Measurements from ENCODE around the gene FCER1G.

- no peak for TF ChIP-seq TAF1 (IDR thresholded peaks at IDR 0.05; ENCODE audit: low read depth)
- TF ChIP-seq, protein P1, sequence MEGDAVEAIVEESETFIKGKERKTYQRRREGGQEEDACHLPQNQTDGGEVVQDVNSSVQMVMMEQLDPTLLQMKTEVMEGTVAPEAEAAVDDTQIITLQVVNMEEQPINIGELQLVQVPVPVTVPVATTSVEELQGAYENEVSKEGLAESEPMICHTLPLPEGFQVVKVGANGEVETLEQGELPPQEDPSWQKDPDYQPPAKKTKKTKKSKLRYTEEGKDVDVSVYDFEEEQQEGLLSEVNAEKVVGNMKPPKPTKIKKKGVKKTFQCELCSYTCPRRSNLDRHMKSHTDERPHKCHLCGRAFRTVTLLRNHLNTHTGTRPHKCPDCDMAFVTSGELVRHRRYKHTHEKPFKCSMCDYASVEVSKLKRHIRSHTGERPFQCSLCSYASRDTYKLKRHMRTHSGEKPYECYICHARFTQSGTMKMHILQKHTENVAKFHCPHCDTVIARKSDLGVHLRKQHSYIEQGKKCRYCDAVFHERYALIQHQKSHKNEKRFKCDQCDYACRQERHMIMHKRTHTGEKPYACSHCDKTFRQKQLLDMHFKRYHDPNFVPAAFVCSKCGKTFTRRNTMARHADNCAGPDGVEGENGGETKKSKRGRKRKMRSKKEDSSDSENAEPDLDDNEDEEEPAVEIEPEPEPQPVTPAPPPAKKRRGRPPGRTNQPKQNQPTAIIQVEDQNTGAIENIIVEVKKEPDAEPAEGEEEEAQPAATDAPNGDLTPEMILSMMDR (IDR thresholded peaks at IDR 0.05; ENCODE audit: poor library complexity, severe bottlenecking), result no peak
- TF ChIP-seq RAD21 (conservative IDR thresholded peaks at IDR 0.05), result no peak
- no peak for TF ChIP-seq MXI1 (conservative IDR thresholded peaks at IDR 0.05; ENCODE audit: poor library complexity, severe bottlenecking)
- no peak for TF ChIP-seq POLR2AphosphoS5 (IDR thresholded peaks at IDR 0.05)
- TF ChIP-seq EZH2 (IDR thresholded peaks at IDR 0.05; ENCODE audit: borderline replicate concordance, insufficient read depth, low read length, poor library complexity, severe bottlenecking), result no peak
These were observed 13.9 kb upstream of the FCER1G start for GRCh38 chr1:161200992-161201835.
